ENCODE data around the gene DDX1.
"Not testable (repeated sequence)": the region's sequence is repeated elsewhere in the genome, so short reads cannot be mapped to it uniquely, and the experiment has no call there.

Gene DDX1

DNA sequence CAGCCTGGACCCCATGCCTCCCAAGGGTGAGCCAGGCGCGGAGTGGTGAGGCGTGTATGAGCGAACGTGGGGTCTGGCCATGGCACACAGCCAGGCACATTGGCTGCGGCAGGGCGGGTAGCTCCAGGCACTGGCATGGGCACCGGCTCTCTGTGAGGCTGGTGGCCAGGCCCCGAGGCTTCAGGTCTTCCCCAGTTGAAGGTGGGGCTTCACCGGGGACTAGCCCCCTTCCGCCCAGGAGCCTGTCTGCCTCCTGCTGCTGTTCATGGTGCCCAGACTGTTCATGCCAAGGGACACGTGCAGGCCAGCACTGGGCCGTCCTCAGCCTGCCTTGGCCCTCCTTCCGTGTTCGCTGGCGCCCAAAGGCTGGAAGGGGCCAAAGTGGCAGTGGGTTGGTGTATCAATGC lies 26.8 kb downstream of the DDX1 start:
- DNase-seq = no peak

DNA sequence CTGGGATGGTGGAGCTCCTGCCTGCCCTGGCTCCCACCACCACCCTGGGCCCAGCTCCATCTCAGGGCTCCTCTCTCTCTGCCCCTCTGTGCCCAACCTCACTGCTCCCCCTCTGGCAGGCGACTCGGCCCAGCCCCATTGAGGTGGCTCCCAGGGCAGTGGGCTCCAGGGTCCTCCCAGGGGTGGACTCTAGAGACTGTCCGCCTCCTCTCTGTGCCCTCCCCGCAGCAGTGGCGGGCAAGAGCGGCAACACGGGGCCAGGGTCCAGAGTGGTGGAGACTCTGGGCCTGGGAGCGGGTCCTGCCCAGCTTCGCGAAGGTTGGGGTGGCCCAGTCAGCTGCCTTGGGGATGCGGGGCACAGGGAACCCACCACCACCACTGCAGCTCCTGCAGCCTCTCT lies 27.4 kb downstream of the DDX1 start:
- DNase-seq = no peak

DNA sequence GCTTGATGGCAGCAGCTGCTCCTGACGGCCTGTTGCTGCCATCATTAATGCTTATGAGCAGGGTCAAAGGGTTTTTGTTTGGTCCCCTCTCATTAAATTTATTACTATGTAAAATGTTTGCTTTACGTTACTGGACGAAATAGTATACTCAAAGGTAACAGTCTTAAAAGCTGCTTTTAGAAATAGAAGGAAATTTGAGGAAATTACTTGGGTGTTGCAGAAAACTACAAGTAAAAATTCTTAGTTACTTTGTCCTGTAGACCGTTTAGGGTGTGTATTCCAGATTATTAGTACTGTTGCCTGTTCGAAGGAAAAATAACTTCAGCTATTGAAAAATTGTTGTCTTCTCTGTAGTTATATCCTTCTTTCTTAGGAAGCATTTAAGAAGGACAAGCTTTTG lies 27.8 kb downstream of the DDX1 start:
- no peak for DNase-seq

DNA sequence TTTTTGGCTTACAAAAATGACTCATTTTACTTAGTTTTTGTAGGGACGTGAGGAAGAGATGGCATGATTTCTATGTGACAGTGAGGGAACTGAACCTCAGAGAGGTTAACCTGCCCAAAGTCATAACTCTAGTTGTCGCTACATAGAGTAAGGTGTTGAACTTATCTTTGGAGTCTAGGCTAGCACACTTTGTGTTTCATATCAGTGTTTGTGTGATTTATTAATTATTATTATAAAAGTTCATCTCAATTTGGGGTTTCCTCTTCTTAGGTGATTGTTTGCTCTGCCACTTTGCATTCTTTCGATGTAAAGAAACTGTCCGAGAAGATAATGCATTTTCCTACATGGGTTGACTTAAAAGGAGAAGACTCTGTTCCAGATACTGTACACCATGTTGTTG lies 28.3 kb downstream of the DDX1 start:
- no peak for DNase-seq

DNA sequence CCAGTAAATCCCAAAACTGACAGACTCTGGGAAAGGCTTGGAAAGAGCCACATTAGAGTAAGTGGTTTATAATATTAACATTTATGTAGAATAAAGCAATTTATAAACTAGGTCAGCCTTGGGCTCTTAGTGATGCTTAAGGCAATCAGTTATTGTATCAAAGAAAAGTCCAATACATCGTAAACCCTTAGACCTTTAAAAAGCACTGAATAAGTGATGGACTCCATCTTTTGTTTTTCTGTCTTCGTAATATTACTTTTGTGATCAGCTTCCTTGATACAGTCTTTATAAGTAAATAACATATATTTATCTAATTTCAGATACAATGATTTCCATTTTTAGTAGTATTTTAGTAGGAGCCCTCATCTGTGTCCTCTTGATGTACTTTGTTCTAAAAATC lies 28.7 kb downstream of the DDX1 start:
- DNase-seq = no peak

DNA sequence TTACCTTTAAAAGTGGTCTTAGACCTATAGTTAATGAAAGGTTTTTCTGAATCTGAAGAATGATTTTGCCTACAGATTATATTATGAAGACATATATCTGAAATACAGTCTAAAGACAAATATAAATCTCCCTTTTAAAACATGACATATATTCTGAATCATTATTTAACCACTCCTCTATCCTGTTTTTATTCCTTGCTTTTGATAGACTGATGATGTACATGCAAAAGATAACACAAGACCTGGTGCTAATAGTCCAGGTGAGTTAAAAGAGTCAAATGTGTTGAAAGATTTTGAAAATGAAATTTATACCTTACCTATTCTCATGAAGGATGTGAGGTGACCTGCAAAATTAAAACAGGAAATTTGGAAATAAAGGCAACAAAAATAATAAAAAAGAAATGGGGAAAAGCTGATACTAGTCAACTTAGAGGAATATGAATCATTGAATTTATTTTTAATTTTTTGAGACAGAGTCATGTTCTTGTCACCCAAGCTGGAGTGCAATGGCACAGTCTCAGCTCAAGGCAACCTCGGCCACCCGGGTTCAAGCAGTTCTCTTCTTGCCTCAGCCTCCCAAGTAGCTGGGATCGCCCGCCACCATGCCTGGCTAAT lies 29.3 kb downstream of the DDX1 start:
- DNase-seq = no peak

DNA sequence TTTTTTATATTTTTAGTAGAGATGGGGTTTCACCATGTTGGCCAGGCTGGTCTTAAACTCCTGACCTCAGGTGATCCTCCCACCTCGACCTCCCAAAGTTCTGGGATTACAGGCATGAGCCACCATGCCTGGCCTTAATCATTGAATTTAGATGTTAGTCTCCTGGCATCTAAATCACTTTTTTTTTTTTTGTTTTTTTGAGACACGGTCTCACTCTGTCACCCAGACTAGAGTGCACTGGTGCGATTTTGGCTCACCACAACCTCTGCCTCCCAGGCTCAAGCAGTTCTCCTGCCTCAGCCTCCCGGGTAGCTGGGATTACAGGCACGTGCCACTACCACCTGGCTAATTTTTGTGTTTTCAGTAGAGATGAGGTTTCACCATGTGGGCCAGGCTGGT lies 29.8 kb downstream of the DDX1 start:
- DNase-seq = not testable (repeated sequence)

DNA sequence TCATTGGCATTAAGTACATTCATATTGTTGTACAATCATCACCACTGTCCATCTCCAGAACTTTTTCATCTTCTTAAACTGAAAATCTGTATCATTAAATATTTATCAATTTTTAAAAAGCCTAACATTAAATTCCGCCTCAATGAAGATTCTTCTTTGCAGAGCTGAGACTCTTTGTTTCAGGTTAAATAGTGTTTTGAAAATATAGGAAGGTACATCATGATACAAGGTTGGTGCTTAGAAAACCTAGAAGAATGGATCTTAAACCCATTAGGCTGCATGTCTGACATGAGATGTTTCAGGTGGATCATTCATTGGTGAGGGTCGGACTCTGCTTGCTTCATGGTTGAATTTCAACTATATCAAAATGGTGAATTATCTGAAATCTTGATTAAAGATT lies 30.5 kb downstream of the DDX1 start:
- DNase-seq = no peak

DNA sequence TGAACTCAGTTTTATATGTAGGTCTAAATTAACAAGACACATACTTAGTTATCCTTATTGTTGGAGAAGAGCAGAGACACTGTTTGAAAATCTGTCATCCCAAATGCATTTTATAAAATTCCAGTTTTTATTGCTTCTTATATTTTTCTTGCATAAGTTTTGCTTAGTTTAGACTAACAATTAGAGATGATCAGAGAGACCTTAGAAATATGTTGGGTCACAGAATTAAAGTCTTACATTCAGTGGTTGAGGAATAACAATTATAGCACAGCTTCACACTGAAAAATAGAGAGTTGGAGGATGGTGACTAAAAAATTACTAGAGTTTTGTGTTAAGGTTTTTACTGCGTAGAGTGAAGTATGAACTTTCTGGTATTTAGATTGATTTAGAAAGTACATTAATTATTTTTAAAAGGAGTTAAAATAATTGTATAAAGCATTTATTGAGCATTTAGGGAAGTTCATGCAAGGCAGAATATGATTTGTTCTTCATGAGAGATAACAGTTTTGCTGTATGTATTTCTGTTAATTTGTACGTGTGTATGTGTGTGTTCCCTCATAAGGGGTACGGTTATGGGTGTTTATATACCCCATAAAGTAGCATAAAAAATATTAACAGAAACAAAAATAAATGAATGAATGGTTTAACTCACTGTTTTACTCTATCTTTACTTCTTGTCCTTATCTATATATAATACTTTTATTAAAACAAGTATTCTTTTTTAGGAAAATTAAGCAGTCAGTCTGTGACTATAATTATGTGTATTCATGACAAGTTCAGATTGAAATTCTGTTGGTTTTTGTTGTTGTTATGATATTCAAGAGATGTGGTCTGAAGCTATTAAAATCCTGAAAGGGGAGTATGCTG lies 31.2 kb downstream of the DDX1 start:
- no peak for DNase-seq

DNA sequence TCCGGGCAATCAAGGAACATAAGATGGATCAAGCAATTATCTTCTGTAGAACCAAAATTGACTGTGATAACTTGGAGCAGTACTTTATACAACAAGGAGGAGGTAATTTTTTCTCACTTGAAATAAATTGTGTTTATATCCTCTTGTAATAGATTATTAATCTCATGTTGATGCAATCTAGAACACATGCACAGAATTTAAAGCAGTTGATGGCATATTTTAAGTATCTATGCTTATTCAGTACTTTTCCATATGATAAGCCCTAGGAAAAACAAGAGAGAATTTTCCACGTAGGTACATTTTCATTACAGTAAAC lies 31.8 kb downstream of the DDX1 start:
- no peak for DNase-seq

DNA sequence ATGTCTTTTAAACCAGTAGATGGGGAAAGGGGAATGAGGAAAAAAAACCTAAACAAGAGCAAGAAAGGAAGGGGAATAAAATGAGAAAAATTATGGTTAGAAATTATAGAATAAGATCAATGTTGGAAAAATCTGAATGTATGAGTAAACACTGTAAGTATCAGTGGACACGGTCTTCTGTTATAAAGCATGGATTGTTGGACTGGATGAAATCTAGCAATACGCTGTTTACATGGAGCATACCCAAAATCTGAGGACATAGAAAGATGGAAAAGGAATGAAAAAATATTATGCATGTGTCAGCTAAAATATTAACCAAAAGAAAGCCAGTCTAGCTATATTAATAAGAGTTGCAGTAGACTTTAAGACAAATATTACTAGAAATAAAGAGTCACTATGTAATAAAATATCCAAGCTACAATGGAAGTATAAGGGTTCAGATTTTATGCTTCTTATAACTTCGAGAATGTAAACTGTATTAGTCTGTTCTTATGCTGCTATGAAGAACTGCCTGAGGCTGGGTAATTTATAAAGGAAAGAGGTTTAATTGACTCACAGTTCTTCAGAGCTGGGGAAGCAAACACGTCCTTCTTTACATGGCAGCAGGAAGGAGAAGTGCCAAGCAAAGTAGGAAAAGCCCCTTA lies 32.4 kb downstream of the DDX1 start:
- DNase-seq = no peak

DNA sequence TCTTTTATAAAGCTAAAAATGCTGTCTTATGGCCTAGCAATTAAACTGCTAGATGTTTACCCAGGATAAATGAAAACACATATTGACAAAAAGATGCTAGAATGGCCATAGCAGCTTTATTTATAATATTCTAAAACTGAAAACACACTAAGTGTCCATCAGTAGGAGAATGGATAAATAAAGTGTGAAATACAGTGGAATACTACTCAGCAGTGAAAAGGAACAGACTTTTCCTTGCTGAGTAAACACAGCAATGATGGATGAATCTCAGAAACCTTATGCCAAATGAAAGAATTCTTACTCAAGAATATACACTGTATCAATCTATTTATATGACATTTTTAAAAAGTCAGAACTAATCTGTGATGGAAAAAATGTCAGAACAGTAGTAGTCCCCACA lies 33.2 kb downstream of the DDX1 start:
- no peak for DNase-seq

DNA sequence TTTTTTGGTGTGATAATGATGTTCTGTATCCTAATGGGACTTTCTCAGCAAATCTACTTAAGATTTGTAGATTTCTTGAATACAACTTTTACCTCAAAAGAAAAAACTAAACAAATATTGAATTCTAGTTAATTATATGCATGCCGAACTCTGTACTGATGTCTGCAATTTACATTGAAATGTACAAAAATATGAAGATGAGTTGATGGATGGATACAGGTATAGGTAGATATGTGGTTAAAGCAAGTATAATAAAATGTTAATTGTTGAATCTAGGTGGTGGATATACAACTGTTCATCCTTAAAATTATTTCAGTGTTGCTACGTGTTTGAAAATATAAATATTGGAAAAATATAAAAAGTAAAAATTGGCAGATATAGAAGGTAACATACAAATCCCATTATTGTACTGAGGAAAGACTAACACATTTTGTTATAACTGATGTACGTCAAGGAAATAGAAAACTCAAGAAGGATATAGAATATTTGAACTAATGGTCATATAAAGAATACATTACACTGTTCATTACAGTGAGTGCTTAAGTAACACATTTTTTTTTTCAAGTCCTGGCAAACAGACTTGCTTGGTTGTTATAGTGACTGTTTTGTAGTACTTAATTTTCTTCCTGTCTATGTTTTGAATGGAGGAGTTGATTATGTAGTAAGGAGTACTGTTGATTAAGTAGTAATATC lies 33.8 kb downstream of the DDX1 start:
- DNase-seq = no peak

DNA sequence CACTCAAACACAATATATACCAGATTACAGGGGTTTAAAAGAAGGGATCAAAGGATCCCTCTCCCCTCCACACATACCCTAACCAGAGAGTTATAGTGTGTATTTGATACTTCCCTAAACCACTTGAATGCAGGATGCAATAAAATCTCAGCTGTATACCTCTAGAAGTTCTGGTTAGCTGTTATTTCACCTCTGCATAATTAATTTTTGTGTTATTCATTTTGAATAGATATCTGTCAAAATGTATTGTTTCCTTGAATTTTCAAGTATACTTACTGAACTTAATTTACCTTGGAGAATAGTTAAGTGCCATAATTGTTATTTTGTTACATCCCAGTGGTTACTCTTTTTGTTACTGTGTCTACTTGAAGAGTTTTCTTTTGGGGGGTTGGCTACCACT lies 34.5 kb downstream of the DDX1 start:
- no peak for DNase-seq

DNA sequence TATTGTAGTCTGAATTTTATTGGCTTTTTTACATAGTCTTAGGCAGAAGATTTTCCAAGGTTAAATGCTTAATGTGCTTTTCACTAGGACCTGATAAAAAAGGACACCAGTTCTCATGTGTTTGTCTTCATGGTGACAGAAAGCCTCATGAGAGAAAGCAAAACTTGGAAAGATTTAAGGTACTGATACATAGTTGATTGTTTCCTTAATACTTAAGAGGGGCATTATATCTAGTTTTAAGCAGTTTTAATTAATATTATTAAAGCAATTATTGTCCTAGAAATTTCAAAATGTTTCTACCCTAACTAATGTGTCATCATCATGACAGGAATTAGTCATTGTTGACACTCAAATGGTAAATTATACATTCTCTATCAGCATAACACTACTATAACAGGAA lies 35.3 kb downstream of the DDX1 start:
- DNase-seq = no peak

DNA sequence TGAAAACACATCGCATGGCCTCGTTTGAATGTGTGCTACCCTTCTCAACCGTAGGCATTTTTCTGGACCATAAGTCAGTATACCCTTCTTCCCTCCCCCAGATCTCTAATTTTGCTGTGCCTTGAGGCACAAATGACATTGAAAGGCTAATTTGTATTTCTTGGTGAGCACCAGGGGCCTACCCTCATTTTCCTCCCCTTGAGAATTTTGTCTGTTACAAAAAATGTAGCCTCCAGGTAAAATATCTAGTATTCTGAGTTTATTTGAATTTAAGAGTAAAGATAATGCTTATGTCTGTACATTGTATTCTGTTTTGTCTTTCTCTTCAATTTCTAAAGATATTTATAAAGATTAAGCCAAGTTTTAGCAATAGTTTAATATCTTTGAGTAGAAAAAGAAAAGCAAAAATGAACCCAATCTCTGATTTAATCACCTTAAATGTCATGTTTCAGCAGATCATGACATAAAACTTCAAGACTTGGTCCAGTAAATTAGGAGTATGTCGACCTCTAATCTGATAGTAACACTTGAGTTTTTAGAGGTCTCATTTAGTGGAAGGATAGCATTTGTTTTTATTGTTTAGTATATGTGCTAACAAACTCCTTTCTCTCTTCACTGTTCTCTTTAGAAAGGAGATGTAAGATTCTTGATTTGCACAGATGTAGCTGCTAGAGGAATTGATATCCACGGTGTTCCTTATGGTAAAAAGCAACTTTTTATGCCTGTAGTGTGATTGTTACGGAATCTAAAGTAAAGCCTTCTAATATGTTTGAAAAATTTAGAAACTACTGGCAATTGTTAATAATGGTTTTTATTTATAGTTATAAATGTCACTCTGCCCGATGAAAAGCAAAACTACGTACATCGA lies 36.4 kb downstream of the DDX1 start:
- DNase-seq = no peak

DNA sequence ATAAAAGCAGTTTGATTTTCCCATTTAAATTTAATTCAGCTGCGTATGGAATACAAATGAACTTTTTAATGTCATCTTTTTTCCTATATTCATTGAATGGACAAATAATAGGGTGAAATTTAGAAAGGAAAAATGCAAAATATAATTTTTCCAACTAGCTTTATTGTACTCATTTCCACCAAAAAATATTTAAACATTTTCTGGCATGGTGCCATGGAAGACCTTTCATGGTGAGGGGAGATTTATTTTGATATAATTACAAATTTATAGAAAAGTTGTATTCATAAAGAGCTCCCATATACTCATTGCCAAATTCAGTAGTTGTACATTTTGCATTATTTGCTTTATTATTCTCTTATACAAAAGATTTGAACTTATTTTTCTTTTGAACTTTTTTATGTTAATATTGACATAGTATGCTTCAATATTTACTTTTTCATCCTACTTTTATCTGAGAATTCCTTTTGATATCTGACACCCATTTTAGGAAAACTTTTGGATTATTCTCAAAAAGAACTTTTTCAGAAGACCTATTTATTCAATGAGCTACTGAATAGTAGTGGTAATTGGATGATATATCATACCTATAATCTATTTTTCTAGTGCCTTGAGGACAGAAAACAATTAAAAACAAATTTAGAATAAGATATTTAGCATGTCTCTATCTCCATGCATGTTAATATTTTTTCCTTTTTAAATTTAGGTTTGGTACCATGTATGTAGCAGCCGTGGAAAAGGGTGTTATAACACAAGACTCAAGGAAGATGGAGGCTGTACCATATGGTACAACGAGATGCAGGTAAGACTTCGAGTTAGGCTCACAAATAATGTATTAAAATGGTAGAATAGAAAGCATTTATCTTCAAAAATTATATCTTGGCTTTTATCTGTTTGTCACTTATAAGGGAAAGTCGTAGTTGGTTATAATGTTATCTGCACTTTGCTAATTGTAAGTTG lies 37.5 kb downstream of the DDX1 start:
- DNase-seq = no peak

DNA sequence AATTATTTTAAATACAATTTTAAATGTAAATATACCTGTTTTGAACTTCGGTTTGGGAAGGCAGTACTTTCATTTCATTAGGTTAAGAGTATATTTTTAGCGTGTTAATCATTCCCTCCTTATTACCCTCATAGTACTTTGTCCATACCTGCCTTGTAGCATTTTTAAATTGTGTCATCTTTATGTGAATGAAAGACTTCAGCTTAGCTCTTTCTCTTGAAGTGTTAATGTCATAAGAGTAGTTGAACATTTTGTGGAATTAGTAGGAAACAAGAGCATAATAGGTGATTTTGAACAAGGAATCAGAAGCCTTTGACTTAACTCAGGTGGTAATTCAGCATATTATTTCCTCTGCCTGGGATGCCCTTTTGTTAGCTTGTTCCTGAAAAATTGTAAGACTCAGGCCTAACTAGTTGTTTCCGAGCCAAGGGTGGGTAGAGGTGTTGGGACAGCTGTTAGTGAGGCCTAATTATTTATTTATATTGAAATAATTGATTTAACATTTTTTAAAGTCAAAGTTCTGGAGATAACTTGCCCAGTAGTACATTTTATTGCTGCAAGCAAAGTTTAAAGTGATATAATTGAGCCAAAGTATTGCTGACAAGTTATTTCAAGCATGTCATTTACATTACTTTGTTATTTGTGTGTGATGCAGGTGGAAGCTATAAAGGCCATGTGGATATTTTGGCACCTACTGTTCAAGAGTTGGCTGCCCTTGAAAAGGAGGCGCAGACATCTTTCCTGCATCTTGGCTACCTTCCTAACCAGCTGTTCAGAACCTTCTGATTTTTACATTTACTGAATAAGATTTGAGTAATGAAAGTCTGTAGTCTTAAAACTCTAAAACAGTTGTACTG lies 38.7 kb downstream of the DDX1 start:
- no peak for DNase-seq

DNA sequence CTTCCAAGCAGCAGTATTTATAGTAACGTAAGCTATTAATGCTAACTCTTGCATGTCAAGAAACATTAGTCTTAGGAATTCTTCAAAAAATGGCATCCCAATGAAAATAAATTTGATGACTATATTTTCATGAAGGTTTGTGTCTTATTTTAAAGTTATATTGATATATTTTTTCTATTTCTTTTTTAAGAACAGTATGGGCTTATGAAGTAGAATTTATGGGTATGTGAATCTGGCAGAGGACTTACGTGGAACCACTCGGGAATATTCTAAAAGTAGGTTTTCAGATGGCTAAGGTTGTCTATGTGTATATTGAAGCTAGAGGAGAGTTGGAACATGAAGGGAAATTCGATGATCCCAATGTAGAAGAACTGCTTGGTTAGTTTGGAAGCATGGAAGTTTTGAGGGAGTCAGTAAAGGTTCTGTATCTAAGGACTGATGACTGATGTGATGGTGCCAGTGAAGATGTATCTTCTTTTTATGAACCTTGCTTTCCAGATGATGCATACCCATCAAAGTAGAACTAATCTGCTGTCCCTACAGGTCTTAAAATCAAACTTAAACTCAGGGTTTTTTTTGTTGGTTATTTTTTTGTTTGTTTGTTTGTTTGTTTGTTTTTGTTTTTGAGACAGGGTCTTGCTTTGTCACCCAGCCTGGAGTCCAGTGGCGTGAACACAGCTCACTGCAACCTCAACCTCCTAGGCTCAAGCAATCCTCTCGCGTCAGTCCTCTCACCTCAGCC lies 39.5 kb downstream of the DDX1 start:
- DNase-seq = no peak

DNA sequence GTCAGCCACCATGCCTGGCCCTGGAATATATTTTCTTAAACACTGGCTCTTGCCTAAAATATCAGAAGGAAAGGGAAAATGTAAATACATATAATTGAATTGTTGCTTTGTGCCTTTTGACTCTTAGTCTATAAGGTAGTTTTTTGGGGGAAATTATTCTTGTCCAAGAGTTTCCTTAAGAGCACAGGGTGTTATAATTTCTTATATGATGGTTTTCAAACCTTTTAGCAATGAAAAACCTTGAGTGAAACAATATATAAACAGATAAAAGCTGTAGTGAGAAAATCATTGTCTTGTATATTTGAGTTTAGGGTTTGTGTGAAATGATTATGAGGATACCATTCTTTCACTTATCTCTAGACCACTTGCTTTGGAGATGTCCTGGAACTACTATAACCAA lies 40.2 kb downstream of the DDX1 start:
- no peak for DNase-seq
